ENCODE results near the gene RIN1. TPM values are rescaled to one million over a fixed set of nuclear protein-coding genes. Genes with fewer than 3 reads are reported as not detected.

RIN1 gene
- total and polyA plus RNA-seq, 2 experiments from 2014 or later, result 2.5 to 8.2 TPM

GRCh38 chr11:66337103-66337899 is 1.1 kb upstream of the RIN1 start:
- Mint-ChIP-seq H3K27me3 (ENCODE audit: insufficient read depth, low read depth, poor library complexity) (peaks cover 8% of the 10 kb centered on the region), H3K4me1 (peaks cover 18% of the 10 kb centered on the region), H3K9me3 (no peaks in the 10 kb centered on the region), H3K27ac (peak overlapping the region; percentile 56; the same call in 1 of the 2 replicates), H3K4me3 (no peak overlapping the region; the same call in 2 of the 3 replicates), H3K36me3 (ENCODE audit: low read depth) (peaks cover 19% of the 10 kb centered on the region)
- Histone ChIP-seq H3F3A (replicated peaks; ENCODE audit: low read depth) (0 out of 2 replicates have a peak, but pooled peaks cover 6% of the 10 kb centered on the region), H3K79me2 (replicated peaks; ENCODE audit: insufficient read depth) (no peaks in the 10 kb centered on the region), H3K27ac (ENCODE audit: low read depth) (peak overlapping the region; percentile 76; the same call in 1 of the 2 replicates), H3K4me3 (no peak overlapping the region), H3K27me3 (ENCODE audit: insufficient read depth) (no peaks in the 10 kb centered on the region), H3K4me2 (no peak overlapping the region), H4K20me1 (replicated peaks; ENCODE audit: insufficient read depth) (no peaks in the 10 kb centered on the region; the same call in 1 of the 2 replicates), H3K36me3 (ENCODE audit: insufficient read depth) (no peaks in the 10 kb centered on the region; the same call in 1 of the 2 replicates), H3K4me1 (ENCODE audit: insufficient read depth) (peaks cover 16% of the 10 kb centered on the region; the same call in 1 of the 2 replicates), H2AFZ (no peak overlapping the region), H3K9me2 (ENCODE audit: insufficient read depth) (no peaks in the 10 kb centered on the region)
- no peak for DNase-seq (ENCODE audit: low spot score)
- ATAC-seq, result no peak
- TF ChIP-seq JUNB (IDR thresholded peaks at IDR 0.05; ENCODE audit: unreplicated experiment) (no peak), NANOG (IDR thresholded peaks at IDR 0.05; ENCODE audit: borderline replicate concordance) (no peak), POLR2AphosphoS5 (IDR thresholded peaks at IDR 0.05; ENCODE audit: low read depth) (no peak), ZNF114 (CRISPR knock-in tag; IDR thresholded peaks at IDR 0.05) (no peak), CREB1 (CRISPR knock-in tag; IDR thresholded peaks at IDR 0.05; ENCODE audit: low read depth) (no peak), ZNF462 (CRISPR knock-in tag; IDR thresholded peaks at IDR 0.05) (no peak), REST (IDR thresholded peaks at IDR 0.05; ENCODE audit: unreplicated experiment) (no peak), EZH2 (IDR thresholded peaks at IDR 0.05; ENCODE audit: low read depth, unreplicated experiment) (no peak), EZH2phosphoT487 (IDR thresholded peaks at IDR 0.05; ENCODE audit: unreplicated experiment) (no peak), ZNF331 (CRISPR knock-in tag; IDR thresholded peaks at IDR 0.05; ENCODE audit: low read depth) (no peak)
- TF ChIP-seq, protein P1, sequence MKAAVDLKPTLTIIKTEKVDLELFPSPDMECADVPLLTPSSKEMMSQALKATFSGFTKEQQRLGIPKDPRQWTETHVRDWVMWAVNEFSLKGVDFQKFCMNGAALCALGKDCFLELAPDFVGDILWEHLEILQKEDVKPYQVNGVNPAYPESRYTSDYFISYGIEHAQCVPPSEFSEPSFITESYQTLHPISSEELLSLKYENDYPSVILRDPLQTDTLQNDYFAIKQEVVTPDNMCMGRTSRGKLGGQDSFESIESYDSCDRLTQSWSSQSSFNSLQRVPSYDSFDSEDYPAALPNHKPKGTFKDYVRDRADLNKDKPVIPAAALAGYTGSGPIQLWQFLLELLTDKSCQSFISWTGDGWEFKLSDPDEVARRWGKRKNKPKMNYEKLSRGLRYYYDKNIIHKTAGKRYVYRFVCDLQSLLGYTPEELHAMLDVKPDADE (IDR thresholded peaks at IDR 0.05), result no peak
- TF ChIP-seq, protein P2, sequence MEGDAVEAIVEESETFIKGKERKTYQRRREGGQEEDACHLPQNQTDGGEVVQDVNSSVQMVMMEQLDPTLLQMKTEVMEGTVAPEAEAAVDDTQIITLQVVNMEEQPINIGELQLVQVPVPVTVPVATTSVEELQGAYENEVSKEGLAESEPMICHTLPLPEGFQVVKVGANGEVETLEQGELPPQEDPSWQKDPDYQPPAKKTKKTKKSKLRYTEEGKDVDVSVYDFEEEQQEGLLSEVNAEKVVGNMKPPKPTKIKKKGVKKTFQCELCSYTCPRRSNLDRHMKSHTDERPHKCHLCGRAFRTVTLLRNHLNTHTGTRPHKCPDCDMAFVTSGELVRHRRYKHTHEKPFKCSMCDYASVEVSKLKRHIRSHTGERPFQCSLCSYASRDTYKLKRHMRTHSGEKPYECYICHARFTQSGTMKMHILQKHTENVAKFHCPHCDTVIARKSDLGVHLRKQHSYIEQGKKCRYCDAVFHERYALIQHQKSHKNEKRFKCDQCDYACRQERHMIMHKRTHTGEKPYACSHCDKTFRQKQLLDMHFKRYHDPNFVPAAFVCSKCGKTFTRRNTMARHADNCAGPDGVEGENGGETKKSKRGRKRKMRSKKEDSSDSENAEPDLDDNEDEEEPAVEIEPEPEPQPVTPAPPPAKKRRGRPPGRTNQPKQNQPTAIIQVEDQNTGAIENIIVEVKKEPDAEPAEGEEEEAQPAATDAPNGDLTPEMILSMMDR (conservative IDR thresholded peaks at IDR 0.05; ENCODE audit: low read depth in 2 of 2), result no peak
